ENCODE data around the gene PKMYT1.
"Not testable (repeated sequence)": the region's sequence is repeated elsewhere in the genome, so short reads cannot be mapped to it uniquely, and the experiment has no call there.

Gene PKMYT1

GRCh38 chr16:2929693-2930092 lies 50.6 kb downstream of the PKMYT1 start:
- DNase-seq: no peak

GRCh38 chr16:2928796-2929195 lies 51.5 kb downstream of the PKMYT1 start:
- DNase-seq: no peak

- DNase-seq: not testable (repeated sequence)
Measured at GRCh38 chr16:2928151-2928550, 52.1 kb downstream of the PKMYT1 start.

- DNase-seq: peak; percentile 65
Measured at GRCh38 chr16:2927010-2927646, 53.1 kb downstream of the PKMYT1 start.

- no peak for DNase-seq
Measured at GRCh38 chr16:2926650-2926999, 53.6 kb downstream of the PKMYT1 start.

- no peak for DNase-seq
Measured at GRCh38 chr16:2925951-2926649, 54.1 kb downstream of the PKMYT1 start.

- no peak for DNase-seq
Measured at GRCh38 chr16:2924901-2925755, 55.1 kb downstream of the PKMYT1 start.

- no peak for DNase-seq
Measured at GRCh38 chr16:2923481-2923880, 56.8 kb downstream of the PKMYT1 start.

Measured in 8988T (cell line).